Activated naive CD4-positive, alpha-beta T cell treated with anti-CD3 and anti-CD28 coated beads for 36 hours (primary cell): ENCODE results near the gene KDM2A. TPM values are rescaled to one million over a fixed set of nuclear protein-coding genes. Genes with fewer than 3 reads are reported as not detected.
A peak's percentile ranks its signal among the peaks of the same experiment; 100 is the strongest.
"Not testable (repeated sequence)": the region's sequence is repeated elsewhere in the genome, so short reads cannot be mapped to it uniquely, and the experiment has no call there.

Source experiments
- CTCF ChIA-PET: fragments of 350-600 bp; sonication (Branson Sonifier 250); formaldehyde crosslinking; loops from one replicate; lab custom pipeline; 2021; ENCODE audit warnings: antibody characterized with exemption; lab: Charles Lee
- DNase-seq: peaks from one replicate; pipeline ENCODE4 v3.0.0-alpha.2; 2020
- H3K27ac Mint-ChIP-seq: one replicate; pipeline ENCODE4 v1.8.0; 2021; ENCODE audit warnings: mild to moderate bottlenecking, mixed read lengths
- H3K27me3 Mint-ChIP-seq: one replicate; pipeline ENCODE4 v1.8.0; 2021; ENCODE audit warnings: low read depth, mixed read lengths
- H3K36me3 Mint-ChIP-seq: one replicate; pipeline ENCODE4 v1.8.0; 2021; ENCODE audit warnings: low read depth, mixed read lengths
- H3K4me1 Mint-ChIP-seq: one replicate; pipeline ENCODE4 v1.8.0; 2021; ENCODE audit warnings: low read depth, mixed read lengths
- H3K4me3 Mint-ChIP-seq: one replicate; pipeline ENCODE4 v1.8.0; 2021; ENCODE audit warnings: mild to moderate bottlenecking, moderate library complexity, mixed read lengths
- H3K9me3 Mint-ChIP-seq: one replicate; pipeline ENCODE4 v1.8.0; 2021; ENCODE audit warnings: mixed read lengths
- intact Hi-C: fragments of 100-400 bp; cut with micrococcal nuclease; formaldehyde crosslinking; loops from one replicate; pipeline ENCODE4 v1.15.1; 2023
- total RNA-seq, 2 experiments: library from RNA; stranded (reverse); gene quantifications; one replicate each; pipeline ENCODE4 v1.2.3, GENCODE V29; 2021

KDM2A gene
- total RNA-seq, 2 experiments from 2014 or later = 57.7 to 58.8 TPM

GRCh38 chr11:67177399-67178281, 58.6 kb downstream of the KDM2A start:
- Mint-ChIP-seq H3K27ac (no peak overlapping the region), H3K9me3 (no peaks in the 10 kb centered on the region), H3K27me3 (no peaks in the 10 kb centered on the region), H3K36me3 (peaks cover 2% of the 10 kb centered on the region), H3K4me3 (no peak overlapping the region), H3K4me1 (peaks cover 17% of the 10 kb centered on the region)
- CTCF ChIA-PET = interaction anchor here (0.6 to 1.8 kb wide), 3 partner anchors 10 to 137 kb away, joined by 4 to 7 read pairs (median 5); no protein-coding TSS in a partner anchor
- no peak for DNase-seq
- intact Hi-C loops = no loop called here

GRCh38 chr11:67178421-67178820, 59.4 kb downstream of the KDM2A start:
- Mint-ChIP-seq H3K9me3 (no peaks in the 10 kb centered on the region), H3K27me3 (no peaks in the 10 kb centered on the region), H3K4me1 (peaks cover 17% of the 10 kb centered on the region), H3K36me3 (peaks cover 7% of the 10 kb centered on the region), H3K4me3 (no peak overlapping the region), H3K27ac (no peak overlapping the region)
- CTCF ChIA-PET = interaction anchor here (0.5 to 1.8 kb wide), 3 partner anchors 11 to 136 kb away, joined by 3 to 5 read pairs (median 4); no protein-coding TSS in a partner anchor
- intact Hi-C loops = no loop called here
- no peak for DNase-seq

- CTCF ChIA-PET = interaction anchor here (0.5 kb wide), 1 partner anchor 97 kb away, joined by 3 read pairs; no protein-coding TSS in a partner anchor
- Mint-ChIP-seq H3K27ac (no peak overlapping the region), H3K27me3 (no peaks in the 10 kb centered on the region), H3K36me3 (peaks cover 7% of the 10 kb centered on the region), H3K4me1 (peaks cover 17% of the 10 kb centered on the region), H3K4me3 (no peak overlapping the region), H3K9me3 (no peaks in the 10 kb centered on the region)
- no peak for DNase-seq
- intact Hi-C loops = no loop called here
Measured at GRCh38 chr11:67178878-67179277, 59.8 kb downstream of the KDM2A start.

- CTCF ChIA-PET = interaction anchor here (1.0 kb wide), 1 partner anchor 9 kb away, joined by 3 read pairs; no protein-coding TSS in a partner anchor
- DNase-seq = no peak
- Mint-ChIP-seq H3K4me1 (peaks cover 17% of the 10 kb centered on the region), H3K27ac (no peak overlapping the region), H3K36me3 (peaks cover 11% of the 10 kb centered on the region), H3K9me3 (no peaks in the 10 kb centered on the region), H3K27me3 (no peaks in the 10 kb centered on the region), H3K4me3 (no peak overlapping the region)
- intact Hi-C loops = no loop called here
Measured at GRCh38 chr11:67179892-67180490, 60.9 kb downstream of the KDM2A start.

GRCh38 chr11:67194096-67194495, 75.0 kb downstream of the KDM2A start:
- Mint-ChIP-seq H3K4me1 (peaks cover 5% of the 10 kb centered on the region), H3K4me3 (no peak overlapping the region), H3K36me3 (peaks cover 6% of the 10 kb centered on the region), H3K9me3 (no peaks in the 10 kb centered on the region), H3K27ac (no peak overlapping the region), H3K27me3 (no peaks in the 10 kb centered on the region)
- intact Hi-C loops = no loop called here
- CTCF ChIA-PET = interaction anchor here (1.1 kb wide), 1 partner anchor 21 kb away, joined by 3 read pairs; no protein-coding TSS in a partner anchor
- no peak for DNase-seq

- H3K4me3 Mint-ChIP-seq = no peak overlapping the region
- H3K27ac Mint-ChIP-seq = peak overlapping the region; percentile 4
- H3K9me3 Mint-ChIP-seq = no peaks in the 10 kb centered on the region
- CTCF ChIA-PET = interaction anchor here (1.0 kb wide), 1 partner anchor 114 kb away, joined by 5 read pairs; no protein-coding TSS in a partner anchor
- intact Hi-C loops = loop anchor here (5.0 kb wide), 1 partner anchor 41 kb away; no protein-coding TSS in a partner anchor
- H3K4me1 Mint-ChIP-seq = peaks cover 3% of the 10 kb centered on the region
- no peak for DNase-seq
- H3K36me3 Mint-ChIP-seq = peaks cover 5% of the 10 kb centered on the region
- H3K27me3 Mint-ChIP-seq = no peaks in the 10 kb centered on the region
Measured at GRCh38 chr11:67195971-67196456, 77.0 kb downstream of the KDM2A start.

GRCh38 chr11:67197606-67198005, 78.5 kb downstream of the KDM2A start:
- intact Hi-C loops = loop anchor here (5.0 kb wide), 1 partner anchor 40 kb away; no protein-coding TSS in a partner anchor
- H3K4me3 Mint-ChIP-seq = no peak overlapping the region
- CTCF ChIA-PET = interaction anchor here (2.3 kb wide), 1 partner anchor 117 kb away, joined by 4 read pairs; no protein-coding TSS in a partner anchor

GRCh38 chr11:67198781-67199180, 79.7 kb downstream of the KDM2A start:
- not testable (repeated sequence) for H3K9me3 Mint-ChIP-seq, DNase-seq, H3K4me1 Mint-ChIP-seq, H3K4me3 Mint-ChIP-seq, H3K27me3 Mint-ChIP-seq
- Mint-ChIP-seq H3K27ac (peak overlapping the region; percentile 15), H3K36me3 (peaks cover 10% of the 10 kb centered on the region)
- CTCF ChIA-PET = interaction anchor here (2.3 kb wide), 1 partner anchor 118 kb away, joined by 4 read pairs; no protein-coding TSS in a partner anchor
- intact Hi-C loops = loop anchor here (5.0 kb wide), 1 partner anchor 39 kb away; no protein-coding TSS in a partner anchor

More at GRCh38 chr11:67197606-67198005, 78.5 kb downstream of the KDM2A start:
- peaks cover 10% of the 10 kb centered on the region for H3K36me3 Mint-ChIP-seq
- H3K4me1 Mint-ChIP-seq = peaks cover 3% of the 10 kb centered on the region
- no peak overlapping the region for H3K27ac Mint-ChIP-seq
- H3K27me3 Mint-ChIP-seq = no peaks in the 10 kb centered on the region
- H3K9me3 Mint-ChIP-seq = no peaks in the 10 kb centered on the region
- DNase-seq = no peak

GRCh38 chr11:67199751-67200150, 80.7 kb downstream of the KDM2A start:
- H3K9me3 Mint-ChIP-seq = no peaks in the 10 kb centered on the region
- H3K4me1 Mint-ChIP-seq = peaks cover 3% of the 10 kb centered on the region
- CTCF ChIA-PET = interaction anchor here (0.6 to 2.3 kb wide), 3 partner anchors 119 to 125 kb away, joined by 3 to 4 read pairs (median 3); no protein-coding TSS in a partner anchor
- H3K36me3 Mint-ChIP-seq = peaks cover 12% of the 10 kb centered on the region
- DNase-seq = no peak
- no peaks in the 10 kb centered on the region for H3K27me3 Mint-ChIP-seq
- no peak overlapping the region for H3K4me3 Mint-ChIP-seq
- H3K27ac Mint-ChIP-seq = peak overlapping the region; percentile 2
- intact Hi-C loops = loop anchor here (5.0 kb wide), 1 partner anchor 38 kb away; no protein-coding TSS in a partner anchor

- intact Hi-C loops = no loop called here
- Mint-ChIP-seq H3K9me3 (no peaks in the 10 kb centered on the region), H3K27me3 (no peaks in the 10 kb centered on the region), H3K4me3 (no peak overlapping the region), H3K27ac (no peak overlapping the region), H3K4me1 (peaks cover 3% of the 10 kb centered on the region), H3K36me3 (peaks cover 14% of the 10 kb centered on the region)
- DNase-seq = no peak
- CTCF ChIA-PET = interaction anchor here (0.6 to 1.0 kb wide), 2 partner anchors 11 to 25 kb away, joined by 3 to 7 read pairs; no protein-coding TSS in a partner anchor
Measured at GRCh38 chr11:67202028-67202427, 83.0 kb downstream of the KDM2A start.

- Mint-ChIP-seq H3K4me1 (no peaks in the 10 kb centered on the region), H3K9me3 (no peaks in the 10 kb centered on the region)
- CTCF ChIA-PET = interaction anchor here (1.1 kb wide), 1 partner anchor 110 kb away, joined by 4 read pairs; no protein-coding TSS in a partner anchor
Measured at GRCh38 chr11:67204822-67205221, 85.8 kb downstream of the KDM2A start.

More at GRCh38 chr11:67204822-67205221, 85.8 kb downstream of the KDM2A start:
- intact Hi-C loops = no loop called here
- Mint-ChIP-seq H3K4me3 (no peak overlapping the region), H3K27ac (no peak overlapping the region), H3K27me3 (no peaks in the 10 kb centered on the region), H3K36me3 (peaks cover 19% of the 10 kb centered on the region)
- no peak for DNase-seq
